Activated T-cell treated with anti-CD3 and anti-CD28 coated beads for 48 hours (primary cell): ENCODE data around the gene RPN2.

Experiments
- DNase-seq: peaks from one replicate; pipeline ENCODE4 v3.0.0-alpha.2; 2020; ENCODE audit warnings: low read depth

RPN2 gene

DNA sequence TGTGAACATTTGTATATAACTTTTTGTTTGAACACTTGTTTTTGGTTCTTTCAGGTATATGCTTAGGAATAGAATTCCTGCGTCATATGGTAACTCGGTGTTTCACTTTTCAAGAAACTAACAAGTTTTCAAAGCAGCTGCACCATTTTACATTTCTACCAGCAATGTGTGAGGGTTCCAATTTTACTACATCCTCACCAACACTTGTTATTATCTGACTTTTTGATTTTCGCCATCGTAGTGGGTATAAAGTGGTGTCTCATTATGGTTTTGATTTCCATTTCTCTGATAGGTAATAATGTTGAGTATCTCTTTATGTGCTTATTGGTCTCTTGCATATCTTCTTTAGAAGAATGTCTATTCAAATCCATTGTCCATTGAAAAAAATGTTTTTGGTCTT, 39.8 kb downstream of the RPN2 start:
- DNase-seq, result no peak

DNA sequence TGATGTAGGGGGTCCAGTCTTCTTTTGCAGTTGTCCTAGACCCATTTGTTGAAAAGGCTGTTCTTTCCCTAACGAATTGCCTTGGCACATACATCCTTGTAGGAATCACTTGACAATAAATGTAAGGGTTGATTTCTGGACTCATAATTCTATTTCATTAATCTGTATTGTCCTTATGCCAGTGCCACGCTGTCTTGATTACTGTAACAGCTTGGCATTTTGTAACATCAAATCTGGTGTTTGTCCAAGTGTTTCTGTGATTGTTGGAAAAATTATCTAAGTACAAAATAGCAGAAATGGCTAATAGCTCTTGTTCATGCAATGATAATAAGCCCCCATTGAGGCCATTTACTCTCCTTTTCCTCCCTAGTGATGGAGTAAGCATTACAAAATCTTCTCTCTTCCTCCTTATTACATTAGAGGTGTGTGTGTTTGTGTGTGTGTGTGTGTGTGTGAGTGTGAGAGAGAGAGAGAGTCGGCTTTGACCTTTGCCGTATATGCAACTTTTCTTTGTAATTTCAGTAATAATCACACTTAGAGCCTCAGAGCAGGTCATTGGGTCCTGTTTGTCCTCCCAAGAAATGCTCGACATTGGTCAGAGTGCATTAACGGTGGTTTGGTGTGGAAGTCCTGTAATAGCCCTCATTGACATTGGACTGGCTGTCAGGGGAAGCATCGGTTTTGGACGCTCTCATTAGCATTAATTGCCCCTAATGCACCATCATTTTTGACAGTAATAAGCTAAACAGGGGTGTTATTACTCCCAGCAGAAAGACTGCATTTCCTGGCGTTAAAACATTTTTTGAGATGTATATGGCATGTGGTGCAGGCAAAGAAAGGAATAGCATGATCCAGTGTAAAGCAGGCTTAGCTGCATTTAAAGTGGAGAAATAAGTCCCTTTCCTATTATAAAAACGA, 40.9 kb downstream of the RPN2 start:
- no peak for DNase-seq

DNA sequence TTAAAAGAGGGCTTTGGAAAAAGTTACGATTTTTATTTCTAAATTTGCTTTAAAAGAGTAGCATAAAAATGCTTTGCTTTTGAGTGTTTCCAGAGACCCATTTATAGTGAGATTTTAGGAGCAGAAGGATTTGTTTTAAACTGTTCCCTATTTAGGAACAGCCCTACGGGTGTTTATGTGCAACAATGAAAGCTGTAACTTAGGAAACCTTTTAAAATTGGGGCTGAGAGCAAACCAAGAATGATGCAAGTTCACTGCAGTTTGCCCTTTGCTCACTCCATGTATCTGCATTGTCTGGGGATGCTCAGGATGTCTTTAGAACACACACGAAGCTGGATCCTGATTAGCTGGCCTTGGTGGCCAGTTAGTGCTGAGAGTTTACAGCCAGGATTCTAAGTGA, 41.6 kb downstream of the RPN2 start:
- DNase-seq, result no peak

DNA sequence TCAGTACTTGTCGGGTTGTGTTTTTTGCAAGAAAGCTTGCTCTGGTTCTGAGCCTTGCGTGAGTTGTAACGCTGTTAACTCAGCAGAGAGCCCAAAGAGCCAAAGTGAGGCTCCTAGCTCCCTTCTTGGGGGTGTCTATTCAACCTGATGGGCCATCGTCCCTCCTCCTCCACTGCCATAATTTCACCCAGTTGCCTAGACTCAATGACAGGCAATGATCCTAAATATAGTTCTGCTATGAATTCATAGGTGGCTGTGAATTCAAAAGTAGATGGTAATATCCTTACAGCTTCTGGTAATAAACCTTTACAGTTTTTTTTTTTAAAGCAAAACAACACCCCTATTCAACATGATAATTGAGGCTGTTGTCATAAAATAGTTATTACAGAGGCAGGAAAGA, 43.0 kb downstream of the RPN2 start:
- no peak for DNase-seq

DNA sequence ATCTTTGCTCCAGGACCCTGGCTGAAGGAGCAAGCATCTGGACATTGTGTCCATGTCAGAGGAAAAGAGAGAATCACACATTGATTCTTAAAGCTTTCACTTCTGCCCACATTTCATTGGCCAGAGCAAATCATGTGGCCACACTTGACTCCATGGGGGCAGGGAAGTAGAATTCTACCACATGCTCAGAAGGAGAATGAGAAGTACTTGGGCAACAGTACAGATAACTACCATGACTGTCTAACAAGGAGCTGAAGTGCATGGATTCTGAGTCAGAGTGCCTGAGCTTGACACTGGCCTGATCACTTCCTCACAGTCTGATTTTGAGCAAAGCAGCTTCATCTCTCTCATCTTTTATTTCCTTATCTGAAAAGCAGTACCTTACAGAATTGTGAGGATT, 43.9 kb downstream of the RPN2 start:
- no peak for DNase-seq

DNA sequence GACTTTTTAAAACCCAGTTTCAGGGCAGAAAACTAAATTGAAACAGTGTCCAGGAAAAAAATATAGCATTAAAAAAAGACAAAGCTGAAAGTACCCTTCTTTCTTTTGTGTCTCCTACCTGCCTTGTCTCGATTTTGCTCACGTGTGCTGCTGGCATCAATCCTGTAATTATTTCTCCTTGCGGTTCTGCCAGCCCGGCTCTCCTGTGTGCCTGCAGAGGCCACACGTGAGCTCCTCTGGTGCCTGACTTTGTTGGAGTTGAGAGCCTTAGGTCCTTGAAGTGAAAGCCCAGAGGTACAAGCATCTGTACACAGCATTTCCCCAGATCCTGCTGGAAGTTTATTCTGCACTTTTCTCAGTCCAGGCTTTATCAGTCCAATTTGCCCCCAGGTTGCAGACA, 46.0 kb downstream of the RPN2 start:
- DNase-seq, result no peak

DNA sequence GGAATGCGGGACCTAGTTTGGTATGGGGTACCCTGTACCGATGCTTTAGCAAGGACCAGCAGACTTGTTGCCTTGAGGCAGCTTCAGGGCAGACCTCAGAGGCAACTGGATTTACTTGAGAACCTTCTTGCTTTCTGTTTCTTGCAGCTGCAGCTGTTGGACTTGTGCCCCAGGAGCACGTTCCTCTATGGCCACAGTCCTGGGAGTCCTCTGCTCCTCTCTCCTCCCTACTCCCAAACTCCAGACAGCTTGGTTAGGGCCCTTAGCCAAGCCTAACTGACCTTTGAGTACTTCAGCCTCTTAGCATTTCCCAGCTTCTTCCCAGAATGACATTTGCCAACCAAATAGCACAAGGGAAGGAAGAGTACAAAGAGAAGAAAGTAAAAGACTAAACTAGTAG, 47.8 kb downstream of the RPN2 start:
- DNase-seq, result no peak

DNA sequence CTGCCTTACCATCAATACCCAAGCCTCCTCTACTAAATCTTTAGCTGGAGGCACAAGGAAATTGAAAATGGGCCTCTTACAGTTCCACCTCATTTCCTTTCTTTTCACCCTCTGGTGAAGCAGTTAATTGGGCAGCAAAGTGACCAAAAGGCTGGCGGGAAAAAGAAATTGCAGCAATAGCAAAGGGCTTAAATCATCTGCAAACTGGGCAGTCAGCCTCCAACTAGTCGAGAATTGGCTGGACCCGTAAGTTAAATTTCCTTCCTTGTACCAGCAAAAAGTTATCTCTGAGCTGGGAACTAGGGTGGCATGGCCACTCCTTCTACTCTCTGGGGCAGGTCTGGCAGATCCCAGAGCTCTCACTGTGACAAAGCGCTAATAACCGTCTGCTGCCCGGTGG, 49.0 kb downstream of the RPN2 start:
- no peak for DNase-seq

DNA sequence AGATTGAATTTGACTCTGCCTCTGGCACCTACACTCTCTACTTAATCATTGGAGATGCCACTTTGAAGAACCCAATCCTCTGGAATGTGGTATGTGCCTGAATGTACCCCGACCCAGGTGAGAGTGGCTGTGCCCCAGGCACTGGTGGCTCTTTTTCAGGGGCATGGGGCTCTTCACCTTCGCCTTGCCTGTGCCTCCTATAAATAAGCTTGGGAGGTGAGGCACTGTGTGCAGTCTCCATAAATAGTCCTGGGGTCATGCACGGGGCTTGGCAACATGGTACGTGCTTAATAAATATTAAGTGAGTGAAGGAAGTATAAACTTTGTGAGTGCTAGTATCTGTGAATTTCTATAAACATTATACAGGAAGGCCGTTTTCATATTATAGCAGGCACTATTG, 49.5 kb downstream of the RPN2 start:
- DNase-seq, result no peak

DNA sequence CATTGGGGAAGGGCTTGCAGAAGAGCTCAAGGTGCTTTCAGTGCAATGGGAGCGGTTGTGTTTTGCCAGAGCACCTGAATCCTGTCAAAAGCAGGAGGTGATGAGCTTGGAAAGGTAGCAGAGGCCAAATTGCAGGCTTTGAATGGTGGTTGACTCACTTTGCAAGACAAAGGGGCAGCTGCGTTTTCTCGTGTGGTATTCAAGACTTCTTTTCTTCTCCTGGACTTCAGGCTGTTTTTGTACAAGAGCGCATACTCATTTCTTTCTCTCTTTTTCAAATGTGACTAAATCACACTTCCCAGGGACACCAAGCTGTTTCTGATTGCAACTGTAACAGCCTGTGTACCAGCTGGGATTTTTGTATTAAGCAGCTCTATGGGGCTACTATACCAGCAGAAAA, 50.2 kb downstream of the RPN2 start:
- DNase-seq, result no peak

DNA sequence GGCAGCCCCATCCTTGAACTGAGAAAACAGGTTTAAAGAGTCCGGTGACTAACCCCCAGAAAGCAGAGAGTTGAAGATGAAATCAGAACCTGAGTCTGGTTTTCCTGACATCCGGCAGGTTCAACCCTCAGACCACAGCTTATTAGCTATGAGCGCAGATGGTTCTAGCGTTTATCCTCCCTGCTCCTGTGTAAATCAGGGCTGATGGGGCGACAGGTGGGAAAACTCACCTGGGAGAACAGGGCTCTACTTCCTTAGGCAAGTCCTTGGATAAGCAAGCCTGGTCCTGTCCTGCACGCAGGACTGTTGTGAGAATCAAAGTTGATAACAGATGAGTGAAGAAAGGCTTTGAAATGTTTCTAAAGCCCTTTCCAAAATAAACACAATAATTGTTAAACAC, 51.1 kb downstream of the RPN2 start:
- DNase-seq, result no peak

DNA sequence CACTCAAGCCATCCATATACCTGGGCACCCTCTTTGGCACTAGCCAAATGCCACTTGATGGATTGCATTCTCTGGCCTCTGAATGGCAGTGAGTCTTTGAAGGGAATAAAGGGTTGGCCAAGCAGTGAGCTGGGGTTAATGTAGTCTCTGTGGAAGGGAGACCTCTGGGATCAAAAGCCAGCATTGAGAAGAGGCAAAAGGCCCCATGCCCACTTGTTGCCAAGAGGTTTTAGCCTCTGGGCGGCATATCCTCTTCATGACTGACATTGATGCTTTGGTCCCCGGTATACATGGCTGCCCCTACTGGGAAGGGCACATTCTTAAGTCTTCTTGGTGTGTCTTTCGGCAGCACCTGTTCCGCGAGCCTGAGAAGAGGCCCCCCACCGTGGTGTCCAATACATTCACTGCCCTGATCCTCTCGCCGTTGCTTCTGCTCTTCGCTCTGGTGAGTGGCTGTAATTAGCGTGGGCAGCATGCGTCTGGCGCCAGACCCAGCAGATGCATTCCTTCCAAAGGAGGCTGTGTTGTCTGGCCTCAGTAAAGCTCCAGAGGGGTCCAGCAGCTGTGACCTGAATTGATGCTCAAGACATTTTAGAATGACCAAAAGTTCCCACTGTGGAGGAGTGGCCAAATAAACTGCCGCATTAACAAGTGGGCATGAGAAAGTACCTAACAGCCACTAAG, 53.0 kb downstream of the RPN2 start:
- DNase-seq, result no peak

DNA sequence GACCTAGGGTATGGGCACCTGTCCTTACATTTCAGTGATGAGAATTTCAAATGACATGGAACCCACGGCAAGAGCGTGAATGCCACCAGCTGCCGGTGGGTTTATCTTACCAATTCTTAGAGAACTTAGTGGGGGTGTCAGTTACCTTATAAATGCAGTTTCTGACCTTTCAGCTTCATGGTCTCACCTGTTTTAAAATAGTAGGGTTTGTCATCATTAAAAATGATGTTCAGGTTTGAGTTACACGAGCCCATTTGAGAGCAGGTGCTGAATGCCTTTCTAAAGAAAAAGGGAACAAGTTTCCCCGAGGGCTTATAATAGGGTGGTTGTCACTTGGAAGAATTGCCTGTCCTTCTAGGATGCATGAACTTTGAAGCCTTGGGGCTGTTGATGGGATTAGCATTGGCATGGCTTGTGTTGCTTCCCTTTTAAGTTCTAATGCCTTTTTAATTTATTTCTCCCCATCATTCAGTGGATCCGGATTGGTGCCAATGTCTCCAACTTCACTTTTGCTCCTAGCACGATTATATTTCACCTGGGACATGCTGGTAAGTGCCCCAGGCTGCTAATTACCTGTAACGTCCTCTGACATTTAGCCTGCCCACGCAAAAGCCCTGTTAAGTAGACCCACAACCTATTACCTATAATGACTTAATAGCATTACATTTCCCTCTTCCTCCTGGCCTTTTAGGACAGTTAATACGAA, 54.6 kb downstream of the RPN2 start:
- DNase-seq, result no peak

DNA sequence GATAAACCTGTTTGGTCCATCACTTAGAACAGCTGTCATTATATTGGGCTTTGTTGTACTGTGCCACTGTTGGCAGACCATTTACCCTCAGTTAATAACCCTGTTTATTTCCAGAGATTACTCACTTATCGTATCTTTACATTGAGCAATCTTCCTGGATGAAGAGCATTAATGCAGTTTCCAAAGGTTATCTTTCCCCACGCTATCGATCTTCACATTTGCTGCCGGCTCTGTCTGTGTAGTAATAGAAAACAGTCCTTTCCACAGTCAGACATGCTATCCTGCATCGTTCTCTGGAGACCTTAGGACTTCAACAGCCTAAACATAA, 55.1 kb downstream of the RPN2 start:
- no peak for DNase-seq

DNA sequence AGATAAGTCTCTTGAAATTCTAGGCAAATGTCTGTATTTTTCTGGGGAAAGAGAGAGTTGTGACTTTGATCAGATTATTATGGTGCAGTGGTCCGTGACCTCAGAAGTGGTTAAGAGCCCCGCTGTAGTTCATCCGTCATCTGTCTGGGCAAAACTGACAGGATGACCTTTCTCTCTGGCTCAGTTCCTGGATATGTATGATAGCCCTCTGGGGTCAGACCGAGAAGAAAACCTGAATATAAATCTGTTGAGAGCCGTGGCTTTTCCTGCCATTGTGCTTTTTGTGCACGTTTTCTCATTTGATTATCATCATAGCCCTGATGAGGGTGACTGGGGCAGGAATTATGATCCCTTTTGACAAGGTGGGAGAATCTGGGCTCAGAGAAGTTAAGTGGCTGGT, 55.9 kb downstream of the RPN2 start:
- no peak for DNase-seq

DNA sequence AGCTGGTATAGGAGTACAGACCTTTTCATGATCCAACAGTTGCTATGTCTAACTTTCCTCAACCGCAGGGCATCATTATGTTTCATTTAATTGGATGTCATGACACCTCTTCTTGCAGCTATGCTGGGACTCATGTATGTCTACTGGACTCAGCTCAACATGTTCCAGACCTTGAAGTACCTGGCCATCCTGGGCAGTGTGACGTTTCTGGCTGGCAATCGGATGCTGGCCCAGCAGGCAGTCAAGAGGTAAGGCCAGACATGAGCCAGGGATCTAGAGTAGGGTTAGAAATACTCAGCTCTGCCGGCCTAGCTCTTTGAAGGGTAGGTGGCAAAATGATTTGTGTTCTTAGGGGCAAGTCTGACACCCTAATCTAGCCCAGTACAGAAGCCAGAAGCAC, 57.3 kb downstream of the RPN2 start:
- DNase-seq, result no peak

DNA sequence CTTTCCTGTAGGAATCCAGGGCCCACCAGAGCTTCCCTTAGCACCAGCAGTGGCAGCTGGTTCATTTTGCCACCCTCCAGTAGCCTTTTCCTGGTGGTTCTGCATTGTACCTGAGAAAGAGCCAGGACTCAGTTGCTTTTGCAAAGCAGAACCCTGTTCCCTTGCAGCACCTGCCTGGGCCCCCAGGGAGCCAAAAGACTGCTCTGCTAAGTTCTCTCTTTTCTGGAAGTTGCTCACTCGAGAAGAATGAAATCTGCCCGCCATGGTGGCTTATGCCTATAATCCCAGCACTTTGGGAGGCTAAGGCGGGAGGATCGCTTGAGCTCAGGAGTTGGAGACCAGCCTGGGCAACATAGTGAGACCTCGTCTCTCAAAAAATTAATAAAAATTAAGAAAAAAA, 58.5 kb downstream of the RPN2 start:
- no peak for DNase-seq

DNA sequence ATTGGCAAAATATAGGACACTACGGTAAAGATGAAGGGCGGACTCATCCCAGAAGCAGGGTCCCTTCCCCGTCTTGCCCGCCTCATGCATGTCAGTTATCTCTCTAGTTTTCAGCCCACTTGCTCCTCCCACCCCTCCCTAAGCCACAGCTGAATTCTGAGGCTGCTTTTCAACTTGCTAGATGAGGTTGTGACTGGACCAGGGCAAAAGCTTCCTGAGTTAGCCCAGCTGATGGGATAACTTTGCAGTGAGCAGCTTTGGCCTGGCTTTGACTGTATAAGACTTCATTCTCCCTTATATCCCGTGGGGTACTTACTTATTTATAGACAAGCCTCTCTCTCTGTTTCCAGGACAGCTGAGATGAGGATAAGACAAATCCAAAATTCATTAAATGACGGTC, 59.3 kb downstream of the RPN2 start:
- DNase-seq, result no peak

DNA sequence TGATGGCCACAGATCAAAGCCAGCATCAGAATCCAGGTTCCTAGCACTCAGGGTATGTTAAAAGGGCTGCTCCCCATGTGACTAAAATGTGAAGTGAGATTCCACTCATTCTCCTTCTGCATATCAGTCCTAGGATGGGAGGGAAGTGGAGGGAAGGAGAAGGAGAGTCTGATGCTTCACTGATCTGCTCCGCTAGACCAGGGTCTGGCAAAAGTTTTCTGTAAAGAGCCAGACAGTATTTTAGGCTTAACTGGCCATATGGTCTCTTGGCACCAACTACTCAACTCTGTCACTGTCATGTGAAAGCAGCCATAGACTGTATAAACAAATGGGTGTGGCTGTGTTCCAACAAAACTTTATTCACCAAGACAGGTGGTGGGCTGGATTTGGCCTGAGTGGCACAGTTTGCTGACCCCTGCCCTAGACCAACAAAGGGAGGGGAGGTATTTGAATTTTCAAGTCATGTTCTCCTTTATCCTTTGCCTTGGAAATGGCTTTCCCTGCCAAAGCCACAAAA, 59.9 kb downstream of the RPN2 start:
- DNase-seq, result no peak

DNA sequence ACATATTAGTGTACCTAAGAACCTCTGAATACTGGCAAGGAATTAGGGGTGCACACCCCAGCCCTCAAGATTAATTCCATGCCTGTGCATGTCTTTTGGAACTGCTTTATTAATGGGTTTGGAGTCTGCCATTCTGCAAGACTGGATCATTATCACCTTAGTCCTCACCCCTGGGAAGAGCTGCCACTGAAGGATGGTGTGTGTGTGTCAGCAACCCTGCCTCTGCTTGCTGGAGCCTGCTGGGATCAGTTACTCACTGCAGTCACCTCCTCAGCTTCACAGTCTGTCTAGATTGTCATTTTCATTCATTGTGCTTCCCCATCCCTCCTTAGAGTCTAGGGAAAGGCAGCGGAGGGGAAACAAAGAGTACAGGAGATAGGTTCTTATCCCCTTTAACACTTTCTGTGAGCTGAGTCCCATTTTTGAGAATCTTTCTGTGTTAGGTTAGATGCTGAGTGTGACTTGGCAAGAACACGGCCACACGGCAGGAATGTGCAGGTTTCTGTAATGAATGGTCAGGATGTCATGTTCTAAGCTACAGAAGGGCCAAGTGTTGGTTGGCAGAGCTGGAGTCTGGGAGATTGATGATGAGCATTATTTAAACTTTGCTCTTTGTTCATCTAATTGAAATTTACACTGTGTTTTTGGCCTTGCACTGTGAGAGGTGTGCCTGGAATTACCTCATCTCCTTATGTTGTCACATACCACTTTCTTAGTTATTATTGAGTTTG, 61.4 kb downstream of the RPN2 start:
- no peak for DNase-seq

DNA sequence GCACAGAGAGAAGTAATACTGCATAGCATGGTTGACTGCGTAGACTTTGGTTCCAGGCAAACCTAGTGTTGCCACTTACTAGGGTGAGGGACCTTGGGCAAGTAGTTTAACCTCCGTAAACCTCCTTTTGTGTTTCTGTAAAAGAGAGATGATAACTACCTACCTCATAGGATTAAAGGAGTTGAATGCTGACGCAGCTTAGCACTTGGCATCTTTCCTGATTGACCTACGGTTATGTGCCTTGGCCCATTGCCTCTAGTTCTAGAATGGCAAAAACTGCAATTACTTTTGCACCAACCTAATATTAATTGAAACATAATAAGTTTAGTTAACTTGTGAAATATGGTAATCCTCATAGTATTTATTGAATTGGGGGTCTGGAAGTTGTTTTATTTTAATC, 63.4 kb downstream of the RPN2 start:
- no peak for DNase-seq
